Right cardiac atrium (tissue), 5 donors: Measurements from ENCODE around the gene KAZN. TPM values are rescaled to one million over a fixed set of nuclear protein-coding genes. Genes with fewer than 3 reads are reported as not detected.

ENCODE experiments used
- ATAC-seq, 2 donors: fragments of 200-7000 bp; cut with Tn5 transposase; one replicate each; pipeline versions ENCODE4 v1.8.0 to v1.9.1; 2020; ENCODE audit warnings: moderate library complexity in 2 of 2, mild to moderate bottlenecking in 1 of 2
- DNase-seq, 3 donors: peaks; one replicate each; pipeline ENCODE4 v3.0.0-alpha.2; 2020
- H3K27ac ChIP-seq: one replicate; pipeline ENCODE4 v1.5.1; 2013; ENCODE audit warnings: mild to moderate bottlenecking, low read length, control low read depth, moderate library complexity
- H3K27me3 ChIP-seq: one replicate; pipeline ENCODE4 v1.6.1; 2013; ENCODE audit not compliant: control insufficient read depth, insufficient read depth
- H3K4me1 ChIP-seq: one replicate; pipeline ENCODE4 v1.6.1; 2013; ENCODE audit warnings: low read length; ENCODE audit not compliant: control insufficient read depth, insufficient read depth
- H3K4me3 ChIP-seq: one replicate; pipeline ENCODE4 v1.5.1; 2013; ENCODE audit warnings: low read length, control low read depth
- H3K9me3 ChIP-seq: one replicate; pipeline ENCODE4 v1.6.1; 2013; ENCODE audit warnings: low read length; ENCODE audit not compliant: control insufficient read depth
- WGBS: extraction: QIAGEN DNeasy Blood & Tissue Kit; methylation state at CpG from one replicate; pipeline ENCODE4 v1.1.7; 2013; 5-methylcytosine and 5-hydroxymethylcytosine counted together
- intact Hi-C, 4 donors: fragments of 100-400 bp; cut with DNase I; formaldehyde crosslinking; loops; one replicate each; pipeline versions ENCODE4 v1.11.0 to v1.14.0; 2022 to 2023
- polyA plus RNA-seq: library from polyadenylated mRNA; stranded (reverse); fragments of 200-250 nt; gene quantifications from one replicate; pipeline ENCODE4 v1.2.3, GENCODE V29; 2013
- total RNA-seq, 4 donors: library from RNA; stranded (reverse); fragmentation: NEBNext Ultra II Directional; extraction: Animal tissue kit (Norgen Biotek cat#: 25700); gene quantifications; one replicate each; pipeline ENCODE4 v1.2.1, GENCODE V29; 2021
- donor health status: healthy with polysubstance abuse.
- donor health status: DM: no; HTN: yes; CAD: no.
- donor health status: DM: no; HTN: no; CAD: no.
- donor health status: DM: no; HTN: yes; CAD: no; lungs with severe emphysema.
- donor health status: DM: yes; HTN: yes; CAD: no.

The KAZN gene
- total and polyA plus RNA-seq, 5 donors, result 3.7 to 14.9 (median 12.7) TPM

DNA sequence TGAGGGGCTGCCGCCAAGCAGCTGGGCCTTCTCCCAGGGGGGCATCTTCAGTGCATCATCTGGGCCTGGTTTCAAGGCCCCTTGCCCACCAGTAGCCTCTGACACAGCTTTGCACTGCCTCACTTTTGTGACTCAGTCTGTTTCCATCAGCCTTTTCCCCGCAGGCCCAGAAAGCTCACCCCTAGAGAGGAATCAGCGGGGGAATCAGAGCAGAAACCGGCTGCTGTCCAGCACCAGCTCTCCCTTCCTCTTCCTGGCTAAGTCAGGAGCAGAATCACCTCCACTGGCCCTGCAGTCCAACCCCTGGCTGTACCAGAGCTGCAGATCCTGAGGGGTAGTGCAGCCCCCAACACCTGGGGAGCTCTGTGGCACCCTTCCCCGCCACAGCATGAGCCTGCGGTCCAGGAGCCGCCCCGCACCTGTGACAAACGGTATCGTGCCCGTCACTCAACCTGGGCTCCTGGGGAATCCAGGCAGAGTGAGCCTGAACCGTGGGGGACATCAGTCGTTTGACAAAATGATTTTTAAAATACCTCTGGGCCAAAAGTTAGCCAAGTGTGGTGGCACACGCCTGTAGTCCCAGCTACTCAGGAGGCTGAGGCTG is 471.8 kb downstream of the KAZN start:
- 89% methylated on average over 14 of the region's 14 CpGs for WGBS

GRCh38 chr1:15071936-15072335 is 473.5 kb downstream of the KAZN start:
- no peaks in the 10 kb centered on the region for H3K9me3 ChIP-seq
- 95% methylated on average over 6 of the region's 6 CpGs for WGBS

More for the DNA sequence above, 471.8 kb downstream of the KAZN start:
- DNase-seq, result no peak
- H3K27me3 ChIP-seq, result no peaks in the 10 kb centered on the region
- no peak for ATAC-seq
- H3K9me3 ChIP-seq, result no peaks in the 10 kb centered on the region
- no peaks in the 10 kb centered on the region for H3K4me1 ChIP-seq
- intact Hi-C loops, result no loop called here
- H3K4me3 ChIP-seq, result no peak overlapping the region
- no peak overlapping the region for H3K27ac ChIP-seq

DNA sequence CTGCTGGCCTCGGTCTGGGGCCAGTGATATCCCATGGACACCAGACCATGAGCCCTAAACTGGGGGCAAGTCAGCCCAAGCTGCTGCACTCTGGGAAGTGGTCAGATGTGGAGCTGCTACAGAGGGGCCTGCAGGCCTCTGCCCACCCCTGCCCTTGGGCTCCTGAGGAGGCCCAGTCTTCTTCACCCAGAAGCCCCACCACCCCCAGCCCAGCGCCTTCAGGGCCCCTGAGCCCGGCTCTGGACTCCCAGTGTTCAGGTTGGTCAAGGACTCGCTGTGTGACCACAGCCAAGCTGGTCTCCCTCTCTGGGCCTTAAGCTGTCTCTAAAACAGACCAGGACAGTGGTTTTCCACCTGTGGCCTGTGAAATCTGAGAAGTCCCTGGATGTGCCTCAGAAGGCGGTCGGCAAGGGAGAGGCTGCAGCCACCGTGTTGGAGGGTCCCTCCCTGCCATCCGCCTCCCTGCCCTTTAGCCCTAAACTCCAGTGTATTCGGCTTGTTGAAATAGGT is 475.4 kb downstream of the KAZN start:
- H3K27me3 ChIP-seq, result no peaks in the 10 kb centered on the region
- H3K27ac ChIP-seq, result no peak overlapping the region
- 93% methylated on average over 9 of the region's 9 CpGs for WGBS
- peaks cover 2% of the 10 kb centered on the region for H3K4me1 ChIP-seq
- ATAC-seq (no peak), DNase-seq (no peak)
- H3K9me3 ChIP-seq, result no peaks in the 10 kb centered on the region
- intact Hi-C loops, result no loop called here
- H3K4me3 ChIP-seq, result no peak overlapping the region

More at GRCh38 chr1:15071936-15072335, 473.5 kb downstream of the KAZN start:
- intact Hi-C loops, result no loop called here
- no peaks in the 10 kb centered on the region for H3K27me3 ChIP-seq
- H3K4me1 ChIP-seq, result no peaks in the 10 kb centered on the region
- ATAC-seq (no peak), DNase-seq (no peak)
- no peak overlapping the region for H3K4me3 ChIP-seq
- no peak overlapping the region for H3K27ac ChIP-seq

GRCh38 chr1:15075175-15075574 is 476.7 kb downstream of the KAZN start:
- no peak overlapping the region for H3K4me3 ChIP-seq
- no peaks in the 10 kb centered on the region for H3K27me3 ChIP-seq
- 94% methylated on average over 6 of the region's 6 CpGs for WGBS
- DNase-seq (no peak), ATAC-seq (no peak)
- H3K4me1 ChIP-seq, result peaks cover 2% of the 10 kb centered on the region
- H3K27ac ChIP-seq, result no peak overlapping the region
- intact Hi-C loops, result no loop called here
- no peaks in the 10 kb centered on the region for H3K9me3 ChIP-seq

DNA sequence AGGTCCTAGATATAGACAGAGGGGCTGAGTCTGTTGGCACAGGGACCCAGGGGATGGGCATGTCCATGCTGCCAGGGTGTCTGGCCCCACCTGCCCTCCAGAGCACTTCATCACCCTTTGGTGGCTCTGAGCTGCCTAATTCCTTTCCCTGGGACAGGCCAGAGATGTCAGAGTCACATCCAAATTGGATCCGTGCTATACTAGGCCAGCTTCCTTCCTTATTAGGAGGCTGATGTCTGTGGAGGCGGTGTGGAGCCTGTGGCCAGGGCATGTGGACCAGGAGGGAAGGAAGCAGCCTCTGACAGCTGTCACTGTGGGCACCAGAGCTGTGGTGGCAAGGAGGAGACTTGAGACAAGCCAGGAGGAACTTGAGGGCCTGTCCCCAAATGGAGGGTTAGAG is 477.3 kb downstream of the KAZN start:
- peaks cover 2% of the 10 kb centered on the region for H3K4me1 ChIP-seq
- no peaks in the 10 kb centered on the region for H3K9me3 ChIP-seq
- DNase-seq (peak in 2 of 3 donors; percentile 58 to 75), ATAC-seq (peak; percentile 73 to 85)
- 20% methylated on average over 2 of the region's 2 CpGs for WGBS
- no peak overlapping the region for H3K27ac ChIP-seq
- no peaks in the 10 kb centered on the region for H3K27me3 ChIP-seq
- intact Hi-C loops, result no loop called here
- H3K4me3 ChIP-seq, result no peak overlapping the region

GRCh38 chr1:15076807-15077206 is 478.3 kb downstream of the KAZN start:
- DNase-seq (no peak), ATAC-seq (no peak)
- Histone ChIP-seq H3K27ac (no peak overlapping the region), H3K4me1 (peaks cover 2% of the 10 kb centered on the region), H3K4me3 (no peak overlapping the region), H3K27me3 (no peaks in the 10 kb centered on the region), H3K9me3 (no peaks in the 10 kb centered on the region)
- intact Hi-C loops, result no loop called here
- 86% methylated on average over 9 of the region's 9 CpGs for WGBS

DNA sequence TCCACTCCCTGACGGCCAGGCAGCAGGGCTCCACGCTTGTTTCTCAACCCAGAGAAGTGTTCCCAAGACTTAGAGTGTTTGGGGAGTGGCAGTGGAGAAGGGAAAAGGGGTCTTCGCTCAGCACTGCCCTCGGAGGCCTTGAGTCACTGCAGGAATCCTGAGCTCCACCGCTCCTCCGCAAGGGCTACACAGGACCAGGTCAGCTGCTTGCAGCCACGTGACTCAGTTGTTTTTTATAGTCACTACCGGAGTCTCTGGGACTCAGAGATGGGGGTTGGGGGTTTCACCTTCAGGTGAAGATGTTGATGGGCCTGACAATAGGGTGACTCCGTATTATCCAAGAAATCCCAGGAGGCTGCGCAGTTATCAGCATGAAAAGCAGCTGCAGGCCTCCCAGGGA is 478.9 kb downstream of the KAZN start:
- Histone ChIP-seq H3K27ac (no peak overlapping the region), H3K4me3 (no peak overlapping the region), H3K27me3 (no peaks in the 10 kb centered on the region), H3K4me1 (peaks cover 2% of the 10 kb centered on the region), H3K9me3 (no peaks in the 10 kb centered on the region)
- DNase-seq, result no peak
- intact Hi-C loops, result no loop called here
- 88% methylated on average over 10 of the region's 10 CpGs for WGBS
- no peak for ATAC-seq

DNA sequence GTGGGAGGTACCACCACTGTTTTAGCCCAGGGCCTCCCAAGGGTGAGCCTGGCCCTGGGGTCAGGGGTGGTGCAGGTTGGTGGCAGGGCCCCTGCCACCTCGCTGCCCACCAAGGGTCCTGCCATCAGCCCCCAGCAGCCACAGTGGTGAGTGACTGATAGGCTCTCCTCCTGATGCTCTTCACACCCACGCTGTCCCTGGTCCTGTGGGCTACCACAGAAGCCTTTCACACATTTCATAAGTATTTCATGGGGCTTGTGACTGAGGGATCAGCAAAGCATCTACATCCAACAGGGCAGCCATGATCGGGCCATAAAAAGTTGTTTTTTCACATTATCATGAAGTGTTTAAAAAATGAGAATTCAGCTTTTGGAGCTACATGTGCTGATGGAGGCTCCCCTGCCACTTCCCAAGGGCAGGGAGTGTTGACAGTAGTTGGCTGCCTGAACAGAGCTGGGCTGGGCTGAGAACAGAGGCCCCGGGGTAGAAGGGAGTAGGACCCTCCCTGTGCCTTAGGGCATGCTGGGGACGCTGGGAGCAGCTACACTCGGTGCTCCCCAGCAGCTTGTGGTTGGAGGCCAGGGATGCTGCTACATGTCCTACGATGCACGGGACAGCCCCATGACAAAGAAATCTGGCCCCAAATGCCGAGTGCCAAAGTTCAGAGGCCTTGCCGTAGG is 482.0 kb downstream of the KAZN start:
- H3K27me3 ChIP-seq, result no peaks in the 10 kb centered on the region
- H3K27ac ChIP-seq, result no peak overlapping the region
- no peak overlapping the region for H3K4me3 ChIP-seq
- intact Hi-C loops, result no loop called here
- no peaks in the 10 kb centered on the region for H3K9me3 ChIP-seq
- DNase-seq (peak in 1 of 3 donors; percentile 75), ATAC-seq (peak; percentile 48 to 67)
- 73% methylated on average over 10 of the region's 10 CpGs for WGBS
- H3K4me1 ChIP-seq, result peaks cover 2% of the 10 kb centered on the region

- Histone ChIP-seq H3K9me3 (no peaks in the 10 kb centered on the region), H3K27ac (no peak overlapping the region), H3K4me3 (no peak overlapping the region), H3K27me3 (no peaks in the 10 kb centered on the region), H3K4me1 (peaks cover 2% of the 10 kb centered on the region)
- ATAC-seq, result peak; percentile 83 to 85
- 54% methylated on average over 8 of the region's 8 CpGs for WGBS
- peak; percentile 77 to 87 (median 85) for DNase-seq
- intact Hi-C loops, result no loop called here
Measured at GRCh38 chr1:15081102-15081501, 482.6 kb downstream of the KAZN start.

- H3K4me3 ChIP-seq, result no peak overlapping the region
- no peaks in the 10 kb centered on the region for H3K4me1 ChIP-seq
- ATAC-seq (no peak), DNase-seq (no peak)
- WGBS, result 91% methylated on average over 7 of the region's 7 CpGs
- no peaks in the 10 kb centered on the region for H3K27me3 ChIP-seq
- H3K9me3 ChIP-seq, result no peaks in the 10 kb centered on the region
- intact Hi-C loops, result no loop called here
- H3K27ac ChIP-seq, result no peak overlapping the region
Measured at GRCh38 chr1:15083578-15083977, 485.1 kb downstream of the KAZN start.

DNA sequence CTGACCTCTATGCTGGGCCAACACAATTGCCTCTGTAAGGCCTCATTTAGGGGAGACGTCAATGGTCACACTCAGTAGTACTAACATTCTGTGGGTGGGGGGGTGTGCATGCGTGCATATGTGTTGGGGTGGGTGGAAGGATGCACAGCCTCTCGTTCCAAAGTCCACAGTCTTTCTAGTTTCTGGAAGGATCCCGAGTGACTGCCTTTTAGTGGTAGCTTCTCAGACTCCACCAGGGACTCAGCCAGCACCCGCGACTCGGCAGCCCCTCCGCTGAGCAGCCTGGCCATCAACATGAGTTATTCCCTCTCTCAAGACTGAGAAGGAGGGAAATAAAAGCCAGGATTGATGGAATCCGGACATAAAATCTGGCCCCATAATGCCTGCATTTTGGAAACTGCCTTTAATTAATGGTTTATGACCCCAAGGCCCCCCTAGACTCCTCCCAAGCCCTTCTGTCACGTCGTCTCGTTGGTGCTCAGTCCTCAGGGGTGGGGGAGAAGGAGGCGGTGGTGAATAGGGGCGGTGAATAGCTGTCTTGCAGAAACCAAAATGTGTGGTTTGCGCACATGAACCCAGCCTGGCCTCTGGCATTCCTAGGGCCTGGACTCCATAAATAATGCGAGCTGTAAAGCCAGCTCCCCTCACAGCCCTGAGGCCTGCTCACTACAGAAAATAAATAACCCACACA is 489.9 kb downstream of the KAZN start:
- ATAC-seq (no peak), DNase-seq (no peak)
- no peaks in the 10 kb centered on the region for H3K9me3 ChIP-seq
- H3K27me3 ChIP-seq, result no peaks in the 10 kb centered on the region
- no peak overlapping the region for H3K4me3 ChIP-seq
- no peak overlapping the region for H3K27ac ChIP-seq
- H3K4me1 ChIP-seq, result no peaks in the 10 kb centered on the region
- WGBS, result 79% methylated on average over 16 of the region's 16 CpGs
- intact Hi-C loops, result no loop called here
